Urothelium cell line (cell line): ENCODE data around the gene OSM.
A peak's percentile ranks its signal among the peaks of the same experiment; 100 is the strongest.

Source experiments
- DNase-seq: peaks from one replicate; pipeline ENCODE4 v3.0.0; 2011; ENCODE audit warnings: low spot score, mixed read lengths
- FAIRE-seq: peaks from 2 replicates; lab custom pipeline; 2011; peaks lifted over from hg19 to GRCh38; lab: Jason Lieb, UNC

OSM gene

GRCh38 chr22:30285846-30286200, 19.2 kb upstream of the OSM start:
- FAIRE-seq (no peak), DNase-seq (no peak)

- DNase-seq (no peak), FAIRE-seq (no peak)
These were observed 18.7 kb upstream of the OSM start for GRCh38 chr22:30285176-30285845.

GRCh38 chr22:30284666-30285065, 18.0 kb upstream of the OSM start:
- DNase-seq (no peak), FAIRE-seq (no peak)

GRCh38 chr22:30284172-30284571, 17.5 kb upstream of the OSM start:
- FAIRE-seq (no peak), DNase-seq (no peak)

- no peak for FAIRE-seq
- no peak for DNase-seq
These were observed 16.7 kb upstream of the OSM start for GRCh38 chr22:30283342-30283741.

GRCh38 chr22:30282616-30283046, 16.0 kb upstream of the OSM start:
- no peak for DNase-seq
- no peak for FAIRE-seq

- no peak for FAIRE-seq
These were observed 13.9 kb upstream of the OSM start for GRCh38 chr22:30280505-30280904.

GRCh38 chr22:30279932-30280331, 13.3 kb upstream of the OSM start:
- FAIRE-seq (peak; percentile 46), DNase-seq (no peak)

More at GRCh38 chr22:30280505-30280904, 13.9 kb upstream of the OSM start:
- DNase-seq: no peak

- DNase-seq: no peak
- FAIRE-seq: peak; percentile 85
These were observed 12.6 kb upstream of the OSM start for GRCh38 chr22:30279046-30279788.

GRCh38 chr22:30277547-30278344, 11.1 kb upstream of the OSM start:
- DNase-seq (no peak), FAIRE-seq (peak; percentile 87)

GRCh38 chr22:30276039-30276438, 9.4 kb upstream of the OSM start:
- FAIRE-seq (no peak), DNase-seq (no peak)

- peak; percentile 5 for FAIRE-seq
- DNase-seq: no peak
These were observed 9.0 kb upstream of the OSM start for GRCh38 chr22:30275625-30276024.

GRCh38 chr22:30274437-30274812, 7.8 kb upstream of the OSM start:
- DNase-seq (no peak), FAIRE-seq (no peak)

GRCh38 chr22:30273711-30274436, 7.2 kb upstream of the OSM start:
- FAIRE-seq (no peak), DNase-seq (no peak)

- DNase-seq: no peak
- FAIRE-seq: no peak
These were observed 6.3 kb upstream of the OSM start for GRCh38 chr22:30272781-30273601.

- FAIRE-seq (no peak), DNase-seq (no peak)
These were observed 4.2 kb upstream of the OSM start for GRCh38 chr22:30270832-30271231.

- DNase-seq (no peak), FAIRE-seq (no peak)
These were observed 1.7 kb upstream of the OSM start for GRCh38 chr22:30268331-30268730.

- DNase-seq (no peak), FAIRE-seq (no peak)
These were observed 991 bp upstream of the OSM start for GRCh38 chr22:30267382-30268302.

GRCh38 chr22:30265823-30266444, 717 bp downstream of the OSM start:
- DNase-seq (no peak), FAIRE-seq (no peak)
